Neuronal stem cell (in vitro differentiated cells): ENCODE results near the gene C19orf25.
"Not testable (repeated sequence)": the region's sequence is repeated elsewhere in the genome, so short reads cannot be mapped to it uniquely, and the experiment has no call there.

ENCODE experiments used
- DNase-seq: peaks from one replicate; pipeline ENCODE4 v3.0.0-alpha.2; 2013; ENCODE audit warnings: low spot score
- H2AFZ ChIP-seq: one replicate; pipeline ENCODE4 v1.6.1; 2013; ENCODE audit warnings: mild to moderate bottlenecking, low read length, inconsistent platforms
- H2AK5ac ChIP-seq: 2 replicates; pipeline ENCODE4 v1.6.1; 2013; ENCODE audit warnings: low read depth, mild to moderate bottlenecking, inconsistent platforms, low read length, moderate library complexity, mixed read lengths
- H2BK120ac ChIP-seq: 2 replicates; pipeline ENCODE4 v1.6.1; 2013; ENCODE audit warnings: low read depth, mild to moderate bottlenecking, inconsistent platforms, low read length, moderate library complexity, mixed read lengths
- H2BK12ac ChIP-seq: one replicate; pipeline ENCODE4 v1.6.1; 2013; ENCODE audit warnings: low read length, inconsistent platforms
- H2BK15ac ChIP-seq: 2 replicates; pipeline ENCODE4 v1.6.1; 2013; ENCODE audit warnings: mild to moderate bottlenecking, low read length, inconsistent platforms, mixed read lengths
- H2BK5ac ChIP-seq: one replicate; pipeline ENCODE4 v1.6.1; 2013; ENCODE audit warnings: inconsistent platforms, mild to moderate bottlenecking, low read length, moderate library complexity
- H3K14ac ChIP-seq: one replicate; pipeline ENCODE4 v1.6.1; 2013; ENCODE audit warnings: low read length, inconsistent platforms
- H3K18ac ChIP-seq: 2 replicates; pipeline ENCODE4 v1.6.1; 2013; ENCODE audit warnings: low read length, inconsistent platforms
- H3K23ac ChIP-seq: 2 replicates; pipeline ENCODE4 v1.6.1; 2013; ENCODE audit warnings: low read depth, mild to moderate bottlenecking, mixed read lengths, low read length, inconsistent platforms; ENCODE audit not compliant: poor library complexity
- H3K27ac ChIP-seq: replicated peaks from 3 replicates; pipeline ENCODE4 v1.5.1; 2013; ENCODE audit warnings: low read length, inconsistent platforms
- H3K27me3 ChIP-seq, 3 experiments: 2 replicates each; pipeline ENCODE4 v1.6.1; 2013; ENCODE audit warnings: low read length in 3 of 3, mild to moderate bottlenecking in 2 of 3, inconsistent platforms in 1 of 3, low read depth in 1 of 3, mixed read lengths in 1 of 3, moderate library complexity in 1 of 3; ENCODE audit not compliant: control insufficient read depth in 3 of 3, insufficient read depth in 3 of 3
- H3K36me3 ChIP-seq, 2 donors: replicated peaks in 1 of 2; 2 replicates each; pipeline ENCODE4 v1.6.1; 2013; ENCODE audit warnings: low read length in 2 of 2; ENCODE audit not compliant: control insufficient read depth in 2 of 2, insufficient read depth in 2 of 2
- H3K4ac ChIP-seq: 2 replicates; pipeline ENCODE4 v1.6.1; 2013; ENCODE audit warnings: inconsistent platforms, mild to moderate bottlenecking, low read length, moderate library complexity
- H3K4me1 ChIP-seq, 2 donors: 1 replicate in 1 of 2; 2 replicates in 1 of 2; pipeline ENCODE4 v1.6.1; 2013; ENCODE audit warnings: low read length in 2 of 2, low read depth in 1 of 2; ENCODE audit not compliant: control insufficient read depth in 2 of 2, insufficient read depth in 1 of 2
- H3K4me2 ChIP-seq: one replicate; pipeline ENCODE4 v1.6.1; 2013; ENCODE audit warnings: mild to moderate bottlenecking, low read length, inconsistent platforms; ENCODE audit not compliant: insufficient read depth, poor library complexity, severe bottlenecking
- H3K4me3 ChIP-seq, 2 donors: 2 replicates each; pipeline ENCODE4 v1.5.1; 2013; ENCODE audit warnings: low read length in 2 of 2, mild to moderate bottlenecking in 2 of 2, inconsistent platforms in 1 of 2, moderate library complexity in 1 of 2
- H3K79me1 ChIP-seq: one replicate; pipeline ENCODE4 v1.6.1; 2013; ENCODE audit warnings: low read depth, mild to moderate bottlenecking, inconsistent platforms, low read length, moderate library complexity
- H3K9ac ChIP-seq: one replicate; pipeline ENCODE4 v1.6.1; 2013; ENCODE audit warnings: mild to moderate bottlenecking, low read depth, low read length, inconsistent platforms; ENCODE audit not compliant: poor library complexity
- H3K9me3 ChIP-seq, 2 donors: replicated peaks in 1 of 2; 2 replicates each; pipeline versions ENCODE3 to v1.6.1; 2013; ENCODE audit warnings: low read length in 2 of 2, mild to moderate bottlenecking in 2 of 2, inconsistent platforms in 1 of 2, low read depth in 1 of 2, mixed read lengths in 1 of 2, moderate library complexity in 1 of 2; ENCODE audit not compliant: control insufficient read depth in 2 of 2, insufficient read depth in 1 of 2
- H4K8ac ChIP-seq: one replicate; pipeline ENCODE4 v1.6.1; 2013; ENCODE audit warnings: low read depth, mild to moderate bottlenecking, inconsistent platforms, low read length, moderate library complexity
- H4K91ac ChIP-seq: one replicate; pipeline ENCODE4 v1.6.1; 2013; ENCODE audit warnings: low read length, low read depth, mild to moderate bottlenecking, inconsistent platforms; ENCODE audit not compliant: poor library complexity
- WGBS, 2 donors: extraction: QIAGEN DNeasy Blood & Tissue Kit; methylation state at CpG; one replicate each; pipeline ENCODE4 v1.1.7; 2013; ENCODE audit warnings: missing lambda C conversion rate in 2 of 2, mixed read lengths in 1 of 2; ENCODE audit not compliant: insufficient read length in 2 of 2, insufficient replicate concordance in 1 of 2; ENCODE audit errors: extremely low coverage in 2 of 2; 5-methylcytosine and 5-hydroxymethylcytosine counted together

Gene C19orf25

DNA sequence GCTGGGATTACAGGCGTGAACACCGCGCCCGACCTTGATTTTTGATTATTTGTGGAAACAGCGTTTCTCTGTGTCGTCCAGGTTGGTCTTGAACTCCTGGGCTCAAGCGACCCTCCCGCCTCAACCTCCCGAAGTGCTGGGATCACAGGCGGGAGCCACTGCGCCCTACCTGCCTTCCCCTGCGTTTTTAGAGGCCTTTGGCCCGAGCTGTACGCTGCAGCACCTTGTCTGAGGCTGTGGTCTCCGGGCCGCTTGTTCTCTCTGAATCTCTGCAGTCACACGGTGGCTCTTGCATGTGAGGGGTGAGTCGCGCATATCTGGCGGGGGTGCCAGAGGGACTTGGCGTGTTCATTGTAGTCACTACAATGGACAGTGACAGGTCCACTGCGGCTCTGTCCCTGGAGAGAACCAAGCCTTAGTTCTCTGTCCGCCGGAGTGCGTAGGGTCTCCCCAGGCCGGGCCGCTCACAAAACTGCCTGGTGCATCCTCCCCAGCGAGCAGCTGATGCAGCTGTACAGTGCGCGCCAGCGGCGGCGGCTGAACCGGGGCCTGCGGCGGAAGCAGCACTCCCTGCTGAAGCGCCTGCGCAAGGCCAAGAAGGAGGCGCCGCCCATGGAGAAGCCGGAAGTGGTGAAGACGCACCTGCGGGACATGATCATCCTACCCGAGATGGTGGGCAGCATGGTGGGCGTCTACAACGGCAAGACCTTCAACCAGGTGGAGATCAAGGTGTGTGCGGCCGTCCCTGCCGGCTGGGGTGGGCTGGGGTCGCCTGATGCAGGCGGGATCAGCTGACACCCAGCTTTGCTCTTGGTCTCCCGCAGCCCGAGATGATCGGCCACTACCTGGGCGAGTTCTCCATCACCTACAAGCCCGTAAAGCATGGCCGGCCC is 39.2 kb downstream of the C19orf25 start:
- not testable (repeated sequence) for H2AFZ ChIP-seq, H4K91ac ChIP-seq, DNase-seq, H2BK15ac ChIP-seq, H2BK12ac ChIP-seq, H3K27me3 ChIP-seq, H3K4ac ChIP-seq, H3K4me1 ChIP-seq, H3K9me3 ChIP-seq, H2AK5ac ChIP-seq, H3K27ac ChIP-seq, H2BK120ac ChIP-seq
- H4K8ac ChIP-seq = peak overlapping the region; percentile 92
- H3K14ac ChIP-seq = peak overlapping the region; percentile 9
- no CpG with 5 or more reads among the region's 57 CpGs for whole genome bisulfite sequencing, 2 donors
- peaks cover 34 to 53% of the 10 kb centered on the region in 2 donors for H3K36me3 ChIP-seq
- peak overlapping the region; percentile 72 for H3K9ac ChIP-seq
- H3K23ac ChIP-seq = peak overlapping the region; percentile 93
- peaks cover 21% of the 10 kb centered on the region for H3K79me1 ChIP-seq
- H3K4me2 ChIP-seq = peak overlapping the region; percentile 91
- H2BK5ac ChIP-seq = peak overlapping the region; percentile 53
- peak overlapping the region; percentile 11 for H3K18ac ChIP-seq
- peak overlapping the region; percentile 89 to 92 for H3K4me3 ChIP-seq

DNA sequence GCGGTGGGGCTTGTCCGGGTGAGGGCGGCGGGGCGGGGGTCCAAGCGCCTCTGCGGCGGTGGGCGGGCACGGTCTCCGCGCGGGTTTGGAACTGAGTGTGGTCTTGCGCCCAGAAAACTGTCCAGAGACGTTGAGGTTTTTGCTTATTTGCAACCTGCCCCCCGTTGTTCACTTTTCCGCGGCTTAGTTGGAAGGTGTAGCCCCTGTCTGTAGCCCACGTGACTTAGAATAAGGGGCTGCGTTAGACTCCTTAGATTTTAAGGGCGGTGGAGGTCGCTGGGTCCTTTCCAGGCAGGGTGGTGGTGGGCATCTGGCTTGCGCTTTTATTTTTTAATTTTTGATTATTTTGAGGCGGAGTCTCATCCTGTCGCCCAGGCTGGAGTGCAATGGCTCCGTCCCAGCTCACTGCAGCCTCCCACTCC is 40.1 kb downstream of the C19orf25 start:
- peak overlapping the region; percentile 93 for H2AK5ac ChIP-seq
- no peak overlapping the region for H2BK120ac ChIP-seq
- peaks cover 0 to 2% of the 10 kb centered on the region in 2 donors for H3K9me3 ChIP-seq
- H2BK5ac ChIP-seq = peak overlapping the region; percentile 87
- peak overlapping the region; percentile 99 for H3K23ac ChIP-seq
- peak overlapping the region; percentile 91 for H3K4me2 ChIP-seq
- no peak overlapping the region for H2BK15ac ChIP-seq
- H3K36me3 ChIP-seq = peaks cover 39 to 62% of the 10 kb centered on the region in 2 donors
- peak overlapping the region; percentile 99 for H3K9ac ChIP-seq
- no peak overlapping the region for H3K14ac ChIP-seq
- H3K18ac ChIP-seq = peak overlapping the region; percentile 100
- H4K8ac ChIP-seq = no peak overlapping the region
- H4K91ac ChIP-seq = no peak overlapping the region
- H3K27me3 ChIP-seq = no peaks in the 10 kb centered on the region
- peak overlapping the region; percentile 89 to 92 for H3K4me3 ChIP-seq
- no CpG with 5 or more reads among the region's 26 CpGs for WGBS, 2 donors
- H3K79me1 ChIP-seq = peaks cover 21% of the 10 kb centered on the region
- peaks cover 4% of the 10 kb centered on the region in 2 donors for H3K4me1 ChIP-seq
- H3K4ac ChIP-seq = no peak overlapping the region
- no peak overlapping the region for H2BK12ac ChIP-seq
- H2AFZ ChIP-seq = no peak overlapping the region
- no peak for DNase-seq
- H3K27ac ChIP-seq = no peak overlapping the region

DNA sequence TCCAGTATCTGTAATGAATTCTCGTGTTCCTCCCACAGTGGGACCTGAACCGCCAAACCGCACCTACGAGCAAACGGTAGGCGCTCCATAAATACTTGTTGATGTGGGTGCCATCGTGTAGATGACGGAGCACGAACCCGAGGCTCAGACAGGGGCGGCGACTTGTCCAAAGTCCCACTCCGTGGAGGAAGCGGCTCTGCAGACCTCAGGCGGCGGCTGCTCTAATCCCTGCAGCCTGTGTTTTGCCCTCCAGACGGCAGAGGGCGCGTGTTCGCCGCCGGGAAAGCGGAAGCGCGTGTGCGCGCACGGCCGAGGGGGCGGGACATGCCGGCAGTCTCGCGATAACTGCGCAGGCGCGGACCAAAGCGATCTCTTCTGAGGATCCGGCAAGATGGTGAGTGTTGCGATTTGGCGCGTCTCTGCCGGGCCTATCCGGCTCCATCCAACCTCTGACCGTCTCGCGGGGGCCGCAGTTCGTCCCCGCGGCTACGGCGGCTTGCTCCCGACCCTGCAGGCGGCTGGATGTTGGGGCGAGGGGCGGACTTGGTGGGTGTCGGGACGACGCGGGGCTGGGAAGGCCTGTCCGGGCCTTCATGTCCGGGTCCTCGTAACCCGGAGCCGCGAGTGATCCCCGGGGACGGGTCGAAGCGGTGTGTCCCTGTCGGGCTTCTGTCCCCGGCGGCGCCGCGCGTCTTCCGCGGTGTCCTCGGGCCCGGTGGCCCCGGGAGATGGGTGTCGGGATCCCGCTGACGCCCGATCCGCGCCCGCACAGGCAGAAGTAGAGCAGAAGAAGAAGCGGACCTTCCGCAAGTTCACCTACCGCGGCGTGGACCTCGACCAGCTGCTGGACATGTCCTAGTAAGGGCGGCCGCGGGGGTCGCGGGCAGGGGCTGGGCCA is 40.7 kb downstream of the C19orf25 start, which contains the start of gene RPS15:
RPS15 (plus strand) TSS at position 362 of the 898 bp plus-strand sequence; CDS start at position 392, 30 bp downstream.
- WGBS, 2 donors = no CpG with 5 or more reads among the region's 100 CpGs

More for the DNA sequence above, 40.7 kb downstream of the C19orf25 start, which contains the start of gene RPS15:
- peak within 1 kb of the TSS; percentile 91 for H3K4me2 ChIP-seq
- H2BK12ac ChIP-seq = no peak within 1 kb of the TSS
- H3K9me3 ChIP-seq = peaks cover 0 to 2% of the 10 kb centered on the region in 2 donors
- peak within 1 kb of the TSS; percentile 83 for H3K27ac ChIP-seq
- peak; percentile 96 for DNase-seq
- H2BK15ac ChIP-seq = no peak within 1 kb of the TSS
- no peaks in the 10 kb centered on the region for H3K27me3 ChIP-seq
- peak within 1 kb of the TSS; percentile 100 for H3K18ac ChIP-seq
- no peak within 1 kb of the TSS for H2BK120ac ChIP-seq
- H3K4ac ChIP-seq = no peak within 1 kb of the TSS
- H3K4me3 ChIP-seq = peak within 1 kb of the TSS; percentile 89 to 92
- H3K4me1 ChIP-seq = peaks cover 4% of the 10 kb centered on the region in 2 donors
- no peak within 1 kb of the TSS for H4K8ac ChIP-seq
- H2AK5ac ChIP-seq = peak within 1 kb of the TSS; percentile 93
- peak within 1 kb of the TSS; percentile 99 for H3K23ac ChIP-seq
- H3K36me3 ChIP-seq = peaks cover 46 to 67% of the 10 kb centered on the region in 2 donors
- H4K91ac ChIP-seq = no peak within 1 kb of the TSS
- peak within 1 kb of the TSS; percentile 67 for H2AFZ ChIP-seq
- peak within 1 kb of the TSS; percentile 99 for H3K9ac ChIP-seq
- peak within 1 kb of the TSS; percentile 87 for H2BK5ac ChIP-seq
- H3K79me1 ChIP-seq = peaks cover 21% of the 10 kb centered on the region
- peak within 1 kb of the TSS; percentile 97 for H3K14ac ChIP-seq
